GM19397 (cell line): Measurements from ENCODE around the gene RELT.
"Not testable (repeated sequence)": the region's sequence is repeated elsewhere in the genome, so short reads cannot be mapped to it uniquely, and the experiment has no call there.

Experiments used
- ATAC-seq: cut with Tn5 transposase; IDR thresholded peaks from one replicate; pipeline ENCODE4 v1.9.1; 2021; ENCODE audit warnings: mild to moderate bottlenecking, moderate library complexity; ENCODE audit not compliant: unreplicated experiment

The RELT gene

GRCh38 chr11:73428227-73428626 is 52.0 kb downstream of the RELT start:
- ATAC-seq = no peak

DNA sequence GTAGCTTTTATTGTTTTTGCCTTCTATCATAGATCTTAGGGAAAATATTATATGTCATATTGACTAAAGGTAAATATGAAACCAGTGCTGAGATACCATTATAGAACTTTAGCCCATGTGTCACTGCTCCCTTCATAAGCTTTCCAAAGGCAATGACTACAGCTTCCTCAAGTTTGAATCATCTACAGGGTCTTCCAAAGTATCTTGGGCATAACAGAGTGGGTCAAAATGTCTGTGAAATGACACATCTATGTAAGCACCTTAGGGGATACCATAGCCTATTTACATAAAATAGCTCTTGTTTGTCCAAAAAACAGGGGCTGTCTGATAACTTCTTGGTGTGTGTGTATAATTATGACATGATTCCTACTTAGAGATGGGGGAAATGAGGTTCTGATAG is 52.5 kb downstream of the RELT start:
- no peak for ATAC-seq

- no peak for ATAC-seq
Observed at GRCh38 chr11:73429121-73429750, 53.0 kb downstream of the RELT start.

GRCh38 chr11:73430326-73430725 is 54.1 kb downstream of the RELT start:
- no peak for ATAC-seq

DNA sequence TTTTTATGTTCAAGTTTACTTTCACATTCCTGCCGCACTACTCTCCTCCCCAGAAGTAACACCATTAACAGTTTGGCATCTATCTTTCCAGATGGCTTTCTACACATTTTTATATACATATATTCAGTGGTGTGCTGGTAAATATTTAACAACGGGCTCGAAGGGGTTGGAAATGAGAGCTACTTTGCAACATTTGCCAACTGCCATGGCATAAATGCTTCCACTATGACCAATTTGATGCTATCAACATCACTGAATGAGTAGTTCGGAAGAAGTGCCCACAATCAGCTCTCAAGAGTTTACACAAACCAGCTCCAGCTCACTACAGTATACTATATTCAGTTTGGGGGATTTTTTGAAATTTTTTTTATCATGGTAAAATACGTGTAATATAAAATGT is 55.2 kb downstream of the RELT start:
- ATAC-seq = no peak

- ATAC-seq = not testable (repeated sequence)
Observed at GRCh38 chr11:73436859-73437258, 60.7 kb downstream of the RELT start.

- no peak for ATAC-seq
Observed at GRCh38 chr11:73439002-73439843, 63.0 kb downstream of the RELT start.

GRCh38 chr11:73445980-73446379 is 69.8 kb downstream of the RELT start:
- ATAC-seq = no peak

DNA sequence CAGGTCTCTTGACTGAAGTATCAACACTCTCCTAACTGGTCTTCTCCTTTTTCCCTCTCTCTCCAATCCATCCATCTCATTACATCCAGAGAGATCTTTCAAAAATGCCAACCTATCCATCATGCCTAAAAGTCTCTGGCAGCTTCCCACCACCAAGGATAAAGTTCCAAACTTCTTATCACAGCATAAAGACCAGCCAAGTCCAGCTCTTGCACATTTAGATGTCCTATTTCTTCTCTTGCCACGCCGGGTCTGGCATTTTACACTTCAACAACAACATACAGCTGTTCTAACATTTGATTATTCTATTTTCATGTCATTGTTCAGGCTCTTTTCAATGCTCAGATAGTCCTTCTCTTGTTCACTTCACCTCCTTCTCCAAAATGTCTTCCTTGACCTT is 70.6 kb downstream of the RELT start:
- no peak for ATAC-seq
